SK-N-SH treated with all-trans-retinoic acid at 6 μM for 48 hours (cell line): Measurements from ENCODE around the gene MET.

Source experiments
- ATAC-seq: fragments of 200-7000 bp; cut with Tn5 transposase; 3 replicates; pipeline ENCODE4 v1.9.1; 2020; ENCODE audit warnings: mild to moderate bottlenecking, moderate library complexity
- ARNTL ChIP-seq: fragments of 450-650 bp; formaldehyde crosslinking; IDR thresholded peaks from 2 replicates; pipeline ENCODE4 v1.5.0; 2020; ENCODE audit warnings: low read depth, mild to moderate bottlenecking, moderate library complexity, borderline replicate concordance
- CREB5 ChIP-seq: fragments of 250-450 bp; sonication (Bioruptor Pico); IDR thresholded peaks from 2 replicates; pipeline ENCODE4 v1.5.1; 2020; ENCODE audit warnings: low read depth, mild to moderate bottlenecking, moderate library complexity
- CSDC2 ChIP-seq: fragments of 250-450 bp; sonication (Bioruptor Pico); IDR thresholded peaks from 2 replicates; pipeline ENCODE4 v1.5.0; 2020; ENCODE audit warnings: mild to moderate bottlenecking, moderate library complexity
- CSRNP3 ChIP-seq: fragments of 250-450 bp; sonication (Bioruptor Pico); IDR thresholded peaks from 2 replicates; pipeline ENCODE4 v1.5.1; 2021; ENCODE audit warnings: mild to moderate bottlenecking, moderate library complexity
- ESRRG ChIP-seq: fragments of 250-450 bp; sonication (Bioruptor Pico); IDR thresholded peaks from 2 replicates; pipeline ENCODE4 v1.6.1; 2021; ENCODE audit warnings: mild to moderate bottlenecking
- GLIS3 ChIP-seq: fragments of 250-450 bp; sonication (Bioruptor Pico); IDR thresholded peaks from 2 replicates; pipeline ENCODE4 v1.5.0; 2020; ENCODE audit warnings: mild to moderate bottlenecking, moderate library complexity
- ISL1 ChIP-seq: fragments of 250-450 bp; sonication (Bioruptor Pico); IDR thresholded peaks from 2 replicates; pipeline ENCODE4 v2.1.2; 2022; ENCODE audit warnings: mild to moderate bottlenecking, moderate library complexity
- OSR1 ChIP-seq: fragments of 250-450 bp; sonication (Bioruptor Pico); IDR thresholded peaks from 2 replicates; pipeline ENCODE4 v1.8.0; 2022; ENCODE audit warnings: moderate library complexity, mild to moderate bottlenecking, inconsistent platforms
- PATZ1 ChIP-seq: fragments of 250-450 bp; sonication (Bioruptor Pico); IDR thresholded peaks from 2 replicates; pipeline ENCODE4 v1.8.0; 2020; ENCODE audit warnings: mild to moderate bottlenecking, moderate library complexity, borderline replicate concordance
- POU6F1 ChIP-seq: fragments of 250-450 bp; sonication (Bioruptor Pico); IDR thresholded peaks from 2 replicates; pipeline ENCODE4 v1.8.0; 2021; ENCODE audit warnings: low read depth, mild to moderate bottlenecking, moderate library complexity, borderline replicate concordance
- PPARA ChIP-seq: fragments of 250-450 bp; sonication (Bioruptor Pico); IDR thresholded peaks from 2 replicates; pipeline ENCODE4 v1.5.0; 2020; ENCODE audit warnings: mild to moderate bottlenecking, borderline replicate concordance
- SNAI2 ChIP-seq: fragments of 250-450 bp; sonication (Bioruptor Pico); IDR thresholded peaks from 2 replicates; pipeline ENCODE4 v1.5.0; 2020; ENCODE audit warnings: mild to moderate bottlenecking, moderate library complexity
- TCF4 ChIP-seq: fragments of 250-450 bp; sonication (Bioruptor Pico); IDR thresholded peaks from 2 replicates; pipeline ENCODE4 v1.8.0; 2021; ENCODE audit warnings: mild to moderate bottlenecking, moderate library complexity, borderline replicate concordance
- TOX ChIP-seq: fragments of 250-450 bp; sonication (Bioruptor Pico); IDR thresholded peaks from 2 replicates; pipeline ENCODE4 v1.8.0; 2021; ENCODE audit warnings: mild to moderate bottlenecking, moderate library complexity, borderline replicate concordance
- TSHZ2 ChIP-seq: fragments of 250-450 bp; sonication (Bioruptor Pico); IDR thresholded peaks from 2 replicates; pipeline ENCODE4 v1.5.0; 2020; ENCODE audit warnings: mild to moderate bottlenecking, moderate library complexity
- ZC3H10 ChIP-seq: fragments of 250-450 bp; sonication (Bioruptor Pico); IDR thresholded peaks from 2 replicates; pipeline ENCODE4 v1.5.1; 2021; ENCODE audit warnings: mild to moderate bottlenecking, moderate library complexity
- ZFP30 ChIP-seq: fragments of 450-650 bp; formaldehyde crosslinking; IDR thresholded peaks from 2 replicates; pipeline ENCODE4 v1.5.0; 2022; ENCODE audit warnings: mild to moderate bottlenecking, moderate library complexity
- ZNF70 ChIP-seq: fragments of 450-650 bp; formaldehyde crosslinking; IDR thresholded peaks from 2 replicates; pipeline ENCODE4 v1.5.0; 2020; ENCODE audit warnings: mild to moderate bottlenecking, moderate library complexity
- ZNF8 ChIP-seq: fragments of 450-650 bp; formaldehyde crosslinking; IDR thresholded peaks from 2 replicates; pipeline ENCODE4 v1.5.0; 2020; ENCODE audit warnings: mild to moderate bottlenecking, moderate library complexity

The MET gene

GRCh38 chr7:116740231-116740630, 68.2 kb downstream of the MET start (continued):
- no peak for TF ChIP-seq CSRNP3 (CRISPR knock-in tag)

GRCh38 chr7:116740755-116741462, 68.9 kb downstream of the MET start:
- no peak; the same call in 2 of the 3 replicates for ATAC-seq
- TF ChIP-seq ESRRG (CRISPR knock-in tag) (no peak), CSRNP3 (CRISPR knock-in tag) (no peak), ZNF8 (no peak), TOX (CRISPR knock-in tag) (no peak), CREB5 (CRISPR knock-in tag) (no peak), ARNTL (CRISPR knock-in tag) (no peak), OSR1 (CRISPR knock-in tag) (no peak), PPARA (CRISPR knock-in tag) (no peak), TCF4 (CRISPR knock-in tag) (no peak), ISL1 (CRISPR knock-in tag) (no peak), PATZ1 (no peak), GLIS3 (no peak), CSDC2 (no peak), TSHZ2 (CRISPR knock-in tag) (no peak), POU6F1 (CRISPR knock-in tag) (no peak), ZFP30 (CRISPR knock-in tag) (no peak), ZNF70 (CRISPR knock-in tag) (no peak), ZC3H10 (CRISPR knock-in tag) (no peak), SNAI2 (CRISPR knock-in tag) (no peak)
